ENCODE data around the gene TMBIM4.
A peak's percentile ranks its signal among the peaks of the same experiment; 100 is the strongest.

The TMBIM4 gene

GRCh38 chr12:66103016-66103913, 66.5 kb downstream of the TMBIM4 start:
- peak; percentile 78 for DNase-seq
- Histone ChIP-seq H4K5ac (ENCODE audit: low read length) (no peak overlapping the region), H2BK15ac (replicated peaks; ENCODE audit: low read depth) (no peak overlapping the region), H3K79me2 (ENCODE audit: control insufficient read depth, insufficient read depth, low read length) (no peaks in the 10 kb centered on the region), H3K9ac (ENCODE audit: low read length) (no peak overlapping the region), H3K56ac (ENCODE audit: low read length) (no peak overlapping the region), H3K23ac (ENCODE audit: low read length) (no peak overlapping the region), H2AK5ac (ENCODE audit: low read length) (no peak overlapping the region), H3K4me2 (ENCODE audit: low read length) (no peak overlapping the region), H2BK120ac (ENCODE audit: low read depth, low read length) (no peak overlapping the region), H3K4me3 (ENCODE audit: low read length) (no peak overlapping the region), H4K8ac (ENCODE audit: low read depth, low read length) (no peak overlapping the region), H3K27me3 (ENCODE audit: insufficient read depth, low read length, poor library complexity) (no peaks in the 10 kb centered on the region), H3K18ac (ENCODE audit: low read length) (no peak overlapping the region), H2BK5ac (ENCODE audit: low read length) (no peak overlapping the region), H3K79me1 (ENCODE audit: low read length) (no peaks in the 10 kb centered on the region), H3K4me1 (ENCODE audit: control insufficient read depth, low read depth, low read length) (no peaks in the 10 kb centered on the region), H3K27ac (ENCODE audit: low read depth, low read length) (no peak overlapping the region), H3K36me3 (ENCODE audit: control insufficient read depth, insufficient read depth, low read length) (no peaks in the 10 kb centered on the region), H3K4ac (ENCODE audit: low read depth, low read length) (no peak overlapping the region)
- WGBS (ENCODE audit: extremely low coverage, insufficient coverage, low lambda C conversion rate) = no CpG with 5 or more reads among the region's 3 CpGs

- Histone ChIP-seq H3K27ac (ENCODE audit: low read depth, low read length) (no peak overlapping the region), H3K79me2 (ENCODE audit: control insufficient read depth, insufficient read depth, low read length) (no peaks in the 10 kb centered on the region), H2BK15ac (replicated peaks; ENCODE audit: low read depth) (no peak overlapping the region), H3K9ac (ENCODE audit: low read length) (no peak overlapping the region), H3K4me1 (ENCODE audit: control insufficient read depth, low read depth, low read length) (no peaks in the 10 kb centered on the region), H3K23ac (ENCODE audit: low read length) (no peak overlapping the region), H3K4me2 (ENCODE audit: low read length) (no peak overlapping the region), H2BK5ac (ENCODE audit: low read length) (no peak overlapping the region), H3K27me3 (ENCODE audit: insufficient read depth, low read length, poor library complexity) (no peaks in the 10 kb centered on the region), H3K36me3 (ENCODE audit: control insufficient read depth, insufficient read depth, low read length) (no peaks in the 10 kb centered on the region), H2BK120ac (ENCODE audit: low read depth, low read length) (no peak overlapping the region), H4K8ac (ENCODE audit: low read depth, low read length) (no peak overlapping the region), H3K18ac (ENCODE audit: low read length) (no peak overlapping the region), H3K4me3 (ENCODE audit: low read length) (no peak overlapping the region), H2AK5ac (ENCODE audit: low read length) (no peak overlapping the region), H3K4ac (ENCODE audit: low read depth, low read length) (no peak overlapping the region), H3K56ac (ENCODE audit: low read length) (no peak overlapping the region), H3K79me1 (ENCODE audit: low read length) (no peaks in the 10 kb centered on the region), H4K5ac (ENCODE audit: low read length) (no peak overlapping the region)
- WGBS (ENCODE audit: extremely low coverage, insufficient coverage, low lambda C conversion rate) = no CpG with 5 or more reads among the region's 1 CpG
- peak; percentile 25 for DNase-seq
Observed at GRCh38 chr12:66092559-66093269, 77.1 kb downstream of the TMBIM4 start.

GRCh38 chr12:66090157-66090556, 79.6 kb downstream of the TMBIM4 start:
- Histone ChIP-seq H3K56ac (ENCODE audit: low read length) (no peak overlapping the region), H3K36me3 (ENCODE audit: control insufficient read depth, insufficient read depth, low read length) (no peaks in the 10 kb centered on the region), H3K9ac (ENCODE audit: low read length) (no peak overlapping the region), H3K27ac (ENCODE audit: low read depth, low read length) (no peak overlapping the region), H2BK5ac (ENCODE audit: low read length) (no peak overlapping the region), H2BK120ac (ENCODE audit: low read depth, low read length) (no peak overlapping the region), H3K27me3 (ENCODE audit: insufficient read depth, low read length, poor library complexity) (no peaks in the 10 kb centered on the region), H2AK5ac (ENCODE audit: low read length) (no peak overlapping the region), H3K23ac (ENCODE audit: low read length) (no peak overlapping the region), H3K79me2 (ENCODE audit: control insufficient read depth, insufficient read depth, low read length) (no peaks in the 10 kb centered on the region), H3K4ac (ENCODE audit: low read depth, low read length) (no peak overlapping the region), H3K79me1 (ENCODE audit: low read length) (no peaks in the 10 kb centered on the region), H4K8ac (ENCODE audit: low read depth, low read length) (no peak overlapping the region), H4K5ac (ENCODE audit: low read length) (no peak overlapping the region), H3K18ac (ENCODE audit: low read length) (no peak overlapping the region), H3K4me3 (ENCODE audit: low read length) (no peak overlapping the region), H3K4me2 (ENCODE audit: low read length) (no peak overlapping the region), H3K4me1 (ENCODE audit: control insufficient read depth, low read depth, low read length) (no peaks in the 10 kb centered on the region), H2BK15ac (replicated peaks; ENCODE audit: low read depth) (no peak overlapping the region)
- WGBS (ENCODE audit: extremely low coverage, insufficient coverage, low lambda C conversion rate) = 100% methylated on average over 1 of the region's 4 CpGs
- no peak for DNase-seq

- H4K8ac ChIP-seq (ENCODE audit: low read depth, low read length) = no peak overlapping the region
- H2AK5ac ChIP-seq (ENCODE audit: low read length) = no peak overlapping the region
- no peak overlapping the region for H2BK15ac ChIP-seq (replicated peaks; ENCODE audit: low read depth)
- H3K27ac ChIP-seq (ENCODE audit: low read depth, low read length) = no peak overlapping the region
- H3K79me2 ChIP-seq (ENCODE audit: control insufficient read depth, insufficient read depth, low read length) = no peaks in the 10 kb centered on the region
- H3K4me3 ChIP-seq (ENCODE audit: low read length) = no peak overlapping the region
- no peaks in the 10 kb centered on the region for H3K27me3 ChIP-seq (ENCODE audit: insufficient read depth, low read length, poor library complexity)
- H3K4ac ChIP-seq (ENCODE audit: low read depth, low read length) = no peak overlapping the region
- no peak overlapping the region for H3K4me2 ChIP-seq (ENCODE audit: low read length)
- H3K4me1 ChIP-seq (ENCODE audit: control insufficient read depth, low read depth, low read length) = no peaks in the 10 kb centered on the region
- H2BK120ac ChIP-seq (ENCODE audit: low read depth, low read length) = no peak overlapping the region
- DNase-seq = peak; percentile 70
- H3K79me1 ChIP-seq (ENCODE audit: low read length) = no peaks in the 10 kb centered on the region
- no peak overlapping the region for H3K23ac ChIP-seq (ENCODE audit: low read length)
- no peak overlapping the region for H3K9ac ChIP-seq (ENCODE audit: low read length)
- H3K56ac ChIP-seq (ENCODE audit: low read length) = no peak overlapping the region
- no CpG with 5 or more reads among the region's 10 CpGs for WGBS (ENCODE audit: extremely low coverage, insufficient coverage, low lambda C conversion rate)
- H4K5ac ChIP-seq (ENCODE audit: low read length) = no peak overlapping the region
- H2BK5ac ChIP-seq (ENCODE audit: low read length) = no peak overlapping the region
- no peaks in the 10 kb centered on the region for H3K36me3 ChIP-seq (ENCODE audit: control insufficient read depth, insufficient read depth, low read length)
- H3K18ac ChIP-seq (ENCODE audit: low read length) = no peak overlapping the region
Observed at GRCh38 chr12:66087365-66087943, 82.3 kb downstream of the TMBIM4 start.

GRCh38 chr12:66085998-66086397, 83.8 kb downstream of the TMBIM4 start:
- DNase-seq = no peak
- Histone ChIP-seq H3K79me1 (ENCODE audit: low read length) (no peaks in the 10 kb centered on the region), H4K5ac (ENCODE audit: low read length) (no peak overlapping the region), H3K56ac (ENCODE audit: low read length) (no peak overlapping the region), H2BK5ac (ENCODE audit: low read length) (no peak overlapping the region), H3K4me3 (ENCODE audit: low read length) (no peak overlapping the region), H3K4me2 (ENCODE audit: low read length) (no peak overlapping the region), H2BK120ac (ENCODE audit: low read depth, low read length) (no peak overlapping the region), H3K9ac (ENCODE audit: low read length) (no peak overlapping the region), H3K79me2 (ENCODE audit: control insufficient read depth, insufficient read depth, low read length) (no peaks in the 10 kb centered on the region), H3K36me3 (ENCODE audit: control insufficient read depth, insufficient read depth, low read length) (no peaks in the 10 kb centered on the region), H3K4ac (ENCODE audit: low read depth, low read length) (no peak overlapping the region), H2AK5ac (ENCODE audit: low read length) (no peak overlapping the region), H3K27me3 (ENCODE audit: insufficient read depth, low read length, poor library complexity) (no peaks in the 10 kb centered on the region), H3K18ac (ENCODE audit: low read length) (no peak overlapping the region), H3K4me1 (ENCODE audit: control insufficient read depth, low read depth, low read length) (no peaks in the 10 kb centered on the region), H2BK15ac (replicated peaks; ENCODE audit: low read depth) (no peak overlapping the region), H3K23ac (ENCODE audit: low read length) (no peak overlapping the region), H3K27ac (ENCODE audit: low read depth, low read length) (no peak overlapping the region), H4K8ac (ENCODE audit: low read depth, low read length) (no peak overlapping the region)
- no CpG with 5 or more reads among the region's 2 CpGs for WGBS (ENCODE audit: extremely low coverage, insufficient coverage, low lambda C conversion rate)
